Stromal cell of bone marrow (primary cell): ENCODE data around the gene CFAP100.

Source experiments
- DNase-seq: peaks from one replicate; pipeline ENCODE4 v3.0.0-alpha.2; 2012; ENCODE audit warnings: low read depth

The CFAP100 gene

GRCh38 chr3:126464494-126464893 is 69.8 kb downstream of the CFAP100 start:
- no peak for DNase-seq

DNA sequence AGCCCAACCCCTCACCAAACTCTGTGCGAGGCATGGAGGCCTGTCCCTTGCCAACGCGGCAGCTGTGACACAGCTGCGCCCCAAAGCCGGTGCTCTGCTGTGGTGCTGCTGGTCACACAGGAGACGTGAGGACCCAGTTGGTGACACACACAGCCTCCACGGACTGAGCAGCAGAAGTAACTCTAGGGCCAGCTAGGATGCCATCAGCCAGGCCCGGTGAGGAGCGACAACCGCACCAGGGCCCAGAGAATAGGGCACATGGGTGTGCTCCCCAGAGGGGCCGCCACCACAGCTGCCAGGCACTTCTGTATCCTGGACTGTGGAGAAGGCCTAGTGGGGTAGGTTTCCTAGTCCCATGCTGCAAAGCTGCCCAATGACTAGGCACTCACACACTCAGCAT is 70.3 kb downstream of the CFAP100 start:
- DNase-seq: no peak

- no peak for DNase-seq
Observed at GRCh38 chr3:126465928-126466544, 71.3 kb downstream of the CFAP100 start.

GRCh38 chr3:126466886-126467610 is 72.3 kb downstream of the CFAP100 start:
- no peak for DNase-seq

- no peak for DNase-seq
Observed at GRCh38 chr3:126467611-126467955, 72.9 kb downstream of the CFAP100 start.

- DNase-seq: no peak
Observed at GRCh38 chr3:126468028-126468891, 73.6 kb downstream of the CFAP100 start.

DNA sequence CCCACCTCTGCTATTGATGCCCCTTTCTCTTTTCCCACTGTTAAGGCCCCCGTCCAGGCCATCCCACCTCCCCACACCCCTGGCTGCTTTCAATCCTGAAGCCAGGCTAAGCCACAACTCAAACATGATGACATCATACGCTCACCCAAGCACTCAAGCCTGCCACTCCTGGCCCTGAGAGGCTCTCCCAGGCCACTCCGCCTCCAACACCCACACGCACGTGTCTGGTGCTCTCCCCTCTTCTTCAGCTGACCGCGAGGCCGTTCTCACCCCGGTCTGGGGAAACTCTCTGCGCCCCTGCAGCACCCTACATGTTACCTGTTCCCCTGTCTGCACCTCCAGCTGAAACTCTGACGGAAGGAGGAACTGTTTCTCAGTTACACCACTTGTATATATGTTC is 74.8 kb downstream of the CFAP100 start:
- DNase-seq: no peak

- peak; percentile 87 for DNase-seq
Observed at GRCh38 chr3:126472277-126473006, 77.7 kb downstream of the CFAP100 start.

DNA sequence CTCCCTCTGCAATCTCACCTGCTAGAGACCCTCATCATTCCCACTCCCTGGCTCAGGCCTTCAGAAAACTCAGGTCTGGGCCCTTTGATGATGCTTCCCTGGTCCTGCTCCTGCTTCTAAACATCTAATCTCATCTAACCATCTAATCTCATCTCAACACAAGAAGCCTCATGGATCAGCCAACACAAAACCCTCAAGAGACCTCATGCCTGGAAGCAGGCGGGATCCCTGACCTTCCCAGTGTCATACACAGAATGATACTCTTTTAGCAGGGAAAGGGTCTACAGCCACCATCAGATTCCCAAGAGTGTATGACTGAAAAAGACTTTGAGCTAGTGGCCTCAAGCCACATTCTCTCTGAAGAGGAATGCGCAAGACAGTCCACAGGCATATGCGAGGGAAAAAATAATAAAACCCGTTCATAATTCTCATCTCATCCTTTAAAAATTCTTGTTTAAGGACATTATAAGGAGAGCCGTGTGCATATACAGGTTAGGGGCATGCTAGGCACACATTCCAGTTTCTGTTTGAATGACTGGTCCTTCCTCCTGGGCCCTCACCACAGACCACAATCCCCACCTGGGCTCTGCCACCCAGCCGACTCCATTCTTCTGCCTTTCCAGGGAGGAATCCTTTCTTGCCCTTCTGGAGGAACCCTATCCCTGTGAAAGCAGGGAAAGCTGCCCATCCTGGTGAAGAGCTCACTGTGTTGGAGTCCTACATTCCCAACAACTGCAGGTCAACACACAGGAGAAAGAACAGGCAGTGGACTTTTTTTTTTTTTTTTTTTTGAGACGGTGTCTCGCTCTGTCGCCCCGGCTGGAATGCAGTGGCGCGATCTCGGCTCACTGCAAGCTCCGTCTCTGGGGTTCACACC is 78.8 kb downstream of the CFAP100 start:
- no peak for DNase-seq

DNA sequence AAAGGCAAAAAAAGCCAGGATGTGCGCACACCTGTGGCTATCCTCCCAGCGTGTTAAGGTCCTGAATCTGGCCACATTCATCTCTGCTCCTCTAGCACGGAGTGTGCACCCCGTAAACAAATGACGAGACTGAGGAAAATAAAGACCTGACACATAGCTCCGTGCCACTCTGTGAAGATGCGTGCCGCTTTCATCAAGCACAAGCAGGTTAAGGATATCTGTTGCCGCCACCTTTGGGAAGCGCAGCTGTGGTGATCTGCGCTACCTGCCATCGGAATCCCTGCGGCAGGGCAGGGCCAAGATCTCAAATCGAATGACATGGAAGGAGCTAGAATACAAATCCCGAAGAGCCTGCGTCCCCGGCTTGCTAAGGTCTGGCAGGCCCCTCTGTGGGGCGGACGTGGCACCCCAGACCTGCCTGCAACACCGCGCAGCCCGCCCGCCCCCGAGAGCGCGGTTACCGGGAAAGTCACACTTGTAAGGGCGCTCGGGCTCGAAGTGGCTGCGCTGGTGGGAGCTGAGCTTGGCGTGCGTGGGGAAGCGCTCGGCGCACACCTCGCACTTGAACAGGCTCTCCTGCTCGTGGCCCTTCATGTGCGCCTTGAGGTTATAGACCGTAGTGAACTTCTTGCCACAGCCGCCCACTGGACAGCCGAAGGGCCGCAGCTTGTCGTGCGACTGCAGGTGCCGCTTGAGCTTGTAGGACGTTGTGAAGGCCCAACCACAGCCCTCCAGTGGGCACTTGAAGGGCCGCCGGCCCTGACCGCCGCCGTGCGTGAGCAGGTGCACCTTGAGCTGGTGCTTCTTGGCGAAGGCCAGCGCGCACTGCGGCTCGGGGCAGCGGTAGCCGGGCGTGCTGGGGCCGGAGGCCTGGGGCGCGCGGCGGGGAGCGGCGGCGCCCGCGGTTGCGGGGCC is 80.0 kb downstream of the CFAP100 start:
- DNase-seq: no peak

- peak; percentile 86 for DNase-seq
Observed at GRCh38 chr3:126475413-126476114, 80.9 kb downstream of the CFAP100 start, which contains the start of gene ZXDC. ZXDC (minus strand) TSS chr3:126475891; CDS start chr3:126475865, 26 bp downstream.

GRCh38 chr3:126476166-126477060 is 81.7 kb downstream of the CFAP100 start:
- DNase-seq: no peak

DNA sequence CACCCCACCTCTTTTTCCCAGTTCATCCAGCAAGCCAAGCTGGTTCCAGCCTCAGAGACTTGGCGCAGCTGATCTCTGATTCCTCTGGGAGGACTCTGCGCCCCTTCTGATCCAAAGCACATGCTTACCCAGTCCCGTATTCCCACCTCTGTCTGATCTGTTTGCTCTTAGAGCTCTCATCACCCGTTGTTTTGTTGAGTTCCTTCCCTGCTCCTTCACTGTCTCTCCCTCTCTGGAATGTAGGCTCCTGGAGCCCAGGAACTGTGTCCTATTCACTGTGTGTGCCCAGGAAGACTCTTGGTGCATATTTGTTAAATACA is 82.3 kb downstream of the CFAP100 start:
- no peak for DNase-seq

DNA sequence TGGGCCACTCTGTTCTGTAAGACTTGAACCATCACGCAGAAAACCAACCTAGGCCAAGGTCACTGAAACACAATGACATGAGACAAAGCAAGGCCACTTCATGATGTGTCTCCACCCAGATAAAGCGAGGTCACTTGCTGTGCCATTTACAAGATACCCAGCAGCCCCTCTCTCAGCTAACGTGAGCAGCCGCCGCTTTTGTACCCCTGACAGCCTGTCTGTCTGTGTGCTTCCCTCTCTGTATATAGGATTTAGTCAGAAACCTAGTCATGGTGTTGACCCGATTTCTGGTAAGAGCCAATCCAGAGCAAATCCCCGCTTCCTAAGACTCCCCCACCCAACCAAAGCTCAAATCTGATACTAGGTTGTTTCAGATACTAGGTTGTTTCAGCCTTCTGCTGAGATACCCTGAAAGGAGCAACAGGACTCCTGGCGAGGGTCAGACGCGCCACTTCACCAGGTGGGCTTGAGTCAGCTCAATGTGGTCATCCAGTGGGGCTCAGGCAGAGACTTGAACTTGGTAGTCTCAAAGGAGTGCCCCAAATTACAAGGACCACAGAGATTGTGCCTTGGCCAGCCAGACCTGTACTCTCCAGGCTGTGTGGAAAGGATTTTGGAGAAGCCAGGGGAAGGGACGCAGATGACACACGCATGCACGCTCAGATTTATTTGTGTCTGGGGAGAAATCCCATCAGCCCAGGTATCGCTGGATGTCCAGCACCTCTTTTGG is 84.0 kb downstream of the CFAP100 start:
- no peak for DNase-seq

- no peak for DNase-seq
Observed at GRCh38 chr3:126479642-126480041, 84.9 kb downstream of the CFAP100 start.

- no peak for DNase-seq
Observed at GRCh38 chr3:126480206-126480605, 85.5 kb downstream of the CFAP100 start.

DNA sequence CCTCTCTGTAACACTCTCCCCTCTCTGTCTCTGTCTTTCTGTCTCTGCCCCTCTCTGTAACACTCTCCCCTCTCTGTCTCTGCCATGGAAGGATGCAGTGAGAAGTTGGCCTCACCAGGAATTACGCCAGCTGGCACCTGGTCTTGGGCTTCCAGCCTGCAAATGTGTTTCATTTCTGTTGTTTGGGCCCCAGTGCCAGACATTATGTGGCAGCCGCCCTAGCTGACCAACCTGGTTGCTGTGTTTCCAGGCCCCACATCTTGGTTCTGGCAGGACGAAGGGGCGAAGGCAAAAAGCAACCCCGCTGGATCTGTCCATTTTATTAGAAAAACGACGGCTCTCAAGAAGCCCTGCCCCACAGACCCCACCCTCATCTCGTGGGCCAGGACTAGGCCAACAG is 86.2 kb downstream of the CFAP100 start:
- no peak for DNase-seq
